GM19025 (cell line): ENCODE results near the gene ZBTB7C.

Experiments
- ATAC-seq: cut with Tn5 transposase; IDR thresholded peaks from one replicate; pipeline ENCODE4 v1.9.1; 2021; ENCODE audit warnings: mild to moderate bottlenecking, low read depth, moderate library complexity; ENCODE audit not compliant: unreplicated experiment

Gene ZBTB7C

DNA sequence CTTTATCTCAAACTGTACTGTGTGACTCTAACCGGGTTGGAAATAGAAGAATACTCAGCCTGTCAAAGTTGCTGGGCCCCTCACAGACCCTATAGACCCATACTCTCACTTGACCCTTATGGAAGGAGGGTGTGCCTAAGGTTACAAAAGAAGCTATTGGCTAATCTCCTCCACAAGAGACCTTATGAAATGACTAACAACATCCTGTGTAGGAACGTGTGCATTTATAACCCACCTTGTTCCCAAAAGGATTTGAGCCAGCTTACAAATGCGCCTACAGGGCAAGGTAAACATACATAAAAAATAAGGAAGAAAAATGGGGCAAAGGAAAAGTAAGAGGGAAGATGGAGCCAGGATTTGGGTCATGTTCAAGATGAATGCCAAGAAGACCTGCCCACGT is 253.3 kb downstream of the ZBTB7C start:
- no peak for ATAC-seq

DNA sequence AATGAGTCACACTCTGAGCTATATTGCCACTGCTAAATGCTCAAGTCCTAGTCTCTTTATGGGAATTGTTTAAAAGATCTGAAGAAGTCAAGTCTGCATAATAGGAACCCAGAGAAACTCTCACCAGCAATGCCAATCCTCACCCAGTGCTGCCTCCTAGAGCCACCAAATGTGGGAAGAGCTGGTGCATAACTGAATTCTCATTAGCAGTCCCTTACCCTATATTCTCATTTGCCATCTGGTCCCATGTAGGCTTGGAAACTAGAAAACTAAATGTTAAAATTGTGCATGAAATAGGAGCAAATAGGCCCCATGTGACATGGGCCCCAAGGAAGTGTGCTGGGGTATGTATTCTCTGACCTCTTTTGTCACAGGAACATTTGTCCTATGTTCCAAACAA is 254.4 kb downstream of the ZBTB7C start:
- ATAC-seq = no peak

DNA sequence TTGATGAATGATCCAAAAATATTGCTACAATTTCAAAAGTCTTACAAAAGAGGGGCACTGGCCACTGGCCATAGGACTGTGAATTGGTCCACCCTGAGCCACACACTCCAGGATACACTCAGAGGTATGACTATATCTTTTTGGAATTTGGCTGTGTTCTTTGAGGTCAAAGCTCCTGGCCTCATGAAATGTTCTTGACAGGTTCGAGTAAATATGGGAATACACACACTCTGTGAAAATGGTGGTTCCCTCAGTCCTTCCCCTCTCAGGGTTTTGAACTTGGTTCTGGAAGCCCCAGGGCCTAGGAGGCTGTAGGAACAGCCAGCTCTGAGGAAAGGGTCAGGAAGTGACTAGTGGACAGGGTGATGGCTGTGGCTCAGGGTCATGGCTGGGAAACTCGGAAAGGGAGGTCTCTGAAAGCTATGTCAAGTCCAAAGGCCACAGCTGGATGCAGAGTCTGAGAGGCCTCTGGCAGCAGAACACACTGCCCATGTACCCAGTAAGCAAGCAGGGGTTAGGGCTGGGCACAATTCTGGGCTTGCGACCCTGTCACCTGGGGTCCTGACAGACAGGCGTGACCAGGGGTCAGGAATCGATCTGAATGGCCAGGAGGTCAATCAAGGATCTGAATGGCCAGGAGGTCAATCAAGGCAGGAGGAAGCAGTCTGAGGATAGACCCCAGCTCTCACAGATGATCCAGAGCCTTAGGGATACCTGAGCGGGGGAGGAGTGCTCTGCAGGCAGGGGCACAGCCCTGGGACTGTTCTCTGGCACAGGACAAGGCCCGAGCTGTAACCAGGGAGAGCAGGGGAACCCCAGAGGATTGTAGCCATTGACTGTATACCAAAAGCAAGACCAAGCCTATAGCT is 255.3 kb downstream of the ZBTB7C start:
- no peak for ATAC-seq

DNA sequence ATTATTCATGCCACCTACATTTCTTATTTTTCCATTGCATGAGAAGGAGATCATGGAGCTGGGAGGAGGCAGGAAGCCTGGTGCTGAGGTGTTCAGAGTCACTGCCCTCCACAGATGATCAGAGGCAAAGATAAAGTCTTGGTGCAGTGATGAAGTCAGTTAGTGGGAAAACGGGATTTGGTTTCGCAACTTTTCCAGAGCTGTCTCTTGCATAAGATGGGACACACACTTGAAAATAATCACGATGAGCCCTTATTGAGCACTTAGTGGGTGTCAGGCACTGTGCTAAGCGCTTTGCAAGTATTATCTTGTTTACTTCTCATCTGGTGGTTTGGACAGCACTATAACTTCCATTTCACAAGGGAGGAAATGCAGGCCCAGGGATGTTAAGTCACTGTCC is 256.6 kb downstream of the ZBTB7C start:
- no peak for ATAC-seq

DNA sequence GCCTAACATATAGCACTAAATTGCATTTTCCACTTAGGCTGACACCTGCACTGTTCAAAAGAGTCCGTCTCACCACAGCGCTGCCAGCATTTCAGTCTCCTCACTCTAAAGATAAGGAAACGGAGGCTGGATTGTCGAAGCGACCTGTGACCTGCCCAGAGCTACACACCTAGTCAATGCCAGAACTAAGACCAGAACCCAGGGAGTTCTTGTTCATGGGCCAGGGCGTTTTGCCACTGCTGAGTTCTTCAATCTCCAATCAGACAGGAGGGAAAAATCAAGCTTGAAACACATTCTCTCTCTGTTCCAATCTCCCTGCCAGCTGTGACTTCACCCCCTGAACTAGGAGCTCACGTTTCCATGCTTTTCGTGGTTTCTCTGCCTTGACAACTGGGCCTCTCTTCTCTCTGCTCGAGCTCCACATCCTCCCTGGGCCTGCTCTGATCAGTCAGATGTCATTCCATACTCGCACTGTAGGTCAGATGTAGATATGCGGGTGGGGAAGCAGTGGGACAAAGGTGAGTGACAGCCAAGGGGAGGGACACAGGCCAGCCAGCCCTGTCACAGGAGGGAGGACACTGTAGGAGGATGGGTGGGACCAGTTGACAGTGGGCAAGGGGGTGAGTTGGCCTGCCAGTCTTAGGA is 257.6 kb downstream of the ZBTB7C start:
- ATAC-seq = no peak

DNA sequence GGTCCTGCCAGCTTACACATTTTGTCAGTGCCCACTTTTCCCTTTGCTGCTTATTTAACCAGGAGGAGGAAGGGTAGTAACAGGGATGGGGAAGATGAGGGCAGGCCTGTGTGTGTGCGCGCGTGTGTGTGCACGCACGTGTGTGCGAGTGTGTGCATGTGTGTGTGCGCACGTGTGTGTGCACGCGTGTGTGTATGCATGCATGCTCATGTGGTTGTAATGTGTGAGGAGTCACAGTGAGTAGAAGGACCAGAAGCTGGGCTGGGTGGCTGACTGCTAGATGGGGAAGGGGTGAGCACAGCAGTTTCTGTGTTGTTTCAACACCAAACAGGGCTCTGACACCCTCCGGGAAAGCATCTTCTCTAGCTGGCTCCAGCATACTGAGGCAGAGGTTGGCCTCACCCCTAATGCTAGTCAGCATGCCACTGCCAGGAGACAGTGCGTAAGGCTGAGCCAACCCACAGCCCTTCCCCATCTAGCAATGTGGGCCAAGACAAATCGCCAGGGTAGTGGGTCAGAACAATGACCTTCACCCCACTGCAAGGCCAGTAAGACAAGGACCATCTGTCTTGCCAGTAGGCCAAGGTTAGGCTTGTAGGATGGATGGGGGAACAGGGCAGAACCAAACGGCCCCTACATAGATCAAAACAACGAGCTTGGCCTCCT is 260.0 kb downstream of the ZBTB7C start:
- no peak for ATAC-seq

DNA sequence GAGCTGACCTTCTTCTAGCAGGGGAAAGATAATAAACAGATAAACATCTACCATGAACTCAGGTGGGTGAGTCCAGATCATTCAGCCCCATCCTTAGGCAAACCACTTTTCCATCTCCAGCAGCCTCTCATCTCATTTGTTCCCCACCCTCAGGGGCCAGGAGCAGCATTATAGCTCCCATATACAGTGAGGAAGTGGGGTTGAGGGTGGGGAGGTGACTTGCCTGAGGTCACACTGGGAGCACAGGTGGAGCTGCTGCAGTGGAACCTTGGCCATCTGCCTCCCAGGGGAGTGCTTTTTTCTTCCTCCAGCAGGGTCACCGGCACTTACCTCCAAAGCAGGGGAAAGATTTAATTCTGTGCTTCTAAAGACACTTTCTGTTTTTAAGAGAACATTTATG is 266.2 kb downstream of the ZBTB7C start:
- ATAC-seq = no peak

DNA sequence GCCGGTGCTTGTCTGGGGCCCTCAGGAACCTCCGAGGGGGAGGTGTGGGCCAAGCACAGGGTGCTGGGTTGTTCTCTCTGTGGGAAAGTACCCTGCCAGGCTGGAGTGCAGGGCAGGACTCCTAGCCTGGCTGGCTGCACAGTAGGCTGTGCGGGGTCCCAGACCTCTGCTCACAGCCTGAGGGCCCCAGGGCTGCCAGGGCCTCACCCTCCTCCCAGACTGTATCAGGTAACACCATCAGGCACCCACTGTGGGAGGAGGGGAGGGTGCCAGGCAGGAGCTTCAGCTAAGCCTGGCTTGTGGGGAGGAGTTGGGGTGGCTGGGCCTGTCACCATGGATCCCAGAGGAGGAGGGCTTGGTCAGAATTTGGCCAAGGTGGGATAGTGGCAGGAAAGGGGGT is 266.8 kb downstream of the ZBTB7C start:
- no peak for ATAC-seq

DNA sequence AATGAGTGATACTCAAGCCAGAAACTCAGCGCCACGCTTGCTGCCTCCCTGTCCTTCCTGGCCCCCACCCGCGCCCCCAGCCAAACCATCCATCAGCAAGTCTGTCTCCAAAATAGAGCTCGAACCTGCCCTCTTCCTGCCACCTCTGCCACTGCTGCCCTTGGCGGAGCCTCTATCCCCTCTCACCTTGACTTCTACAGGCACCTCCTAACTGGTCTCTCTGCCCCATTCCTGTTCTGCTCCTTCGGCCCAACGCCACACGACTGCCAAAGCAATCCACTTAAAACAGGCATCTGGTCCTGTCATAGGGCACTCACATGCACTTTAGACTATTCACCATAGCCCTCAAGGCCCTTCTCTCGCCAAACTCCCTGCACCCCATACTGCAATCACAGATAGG is 268.5 kb downstream of the ZBTB7C start:
- ATAC-seq = no peak

DNA sequence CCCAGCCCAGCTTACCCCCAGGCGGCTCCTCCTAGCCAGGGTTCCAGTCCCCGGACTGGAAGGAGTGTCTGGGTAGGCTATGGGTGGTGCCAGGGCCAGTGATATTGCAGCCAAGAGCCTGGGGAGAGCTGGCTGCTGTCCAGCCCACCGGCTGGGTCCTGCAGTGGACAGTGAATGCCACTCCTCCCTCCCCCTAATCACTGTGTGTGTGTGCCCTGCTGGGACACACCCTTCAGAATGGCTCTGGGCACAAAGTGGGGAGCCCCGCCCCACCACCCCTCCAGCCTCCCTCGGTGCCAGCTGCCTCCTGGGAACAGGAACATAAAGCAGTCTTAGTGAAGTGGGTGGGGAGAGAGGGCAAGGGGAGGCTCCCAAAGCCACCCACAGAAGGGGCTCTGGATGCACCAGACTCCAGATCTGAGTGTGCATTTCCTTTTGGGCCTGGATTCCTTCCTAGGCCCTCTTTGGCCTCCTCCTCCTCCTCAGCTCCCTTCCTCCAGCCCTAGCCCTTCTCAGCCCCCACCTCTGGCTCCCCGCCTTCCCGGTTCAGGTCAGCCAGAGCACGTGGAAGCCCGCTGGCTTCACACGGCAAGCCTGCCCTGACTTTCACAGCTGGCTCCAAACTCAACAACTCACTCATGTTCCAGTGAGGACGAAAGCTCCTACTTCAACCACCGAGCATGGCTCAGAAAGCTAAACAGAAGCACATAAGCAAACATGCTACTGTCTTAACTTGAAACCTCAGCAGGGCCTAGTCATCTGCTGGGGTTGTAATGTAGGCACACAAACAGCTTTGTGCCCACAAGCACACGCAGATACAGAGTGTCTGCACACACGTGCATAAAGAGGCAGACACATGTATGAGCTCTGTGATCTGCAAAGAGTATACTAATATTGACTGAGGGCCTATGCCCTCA is 269.5 kb downstream of the ZBTB7C start:
- no peak for ATAC-seq

DNA sequence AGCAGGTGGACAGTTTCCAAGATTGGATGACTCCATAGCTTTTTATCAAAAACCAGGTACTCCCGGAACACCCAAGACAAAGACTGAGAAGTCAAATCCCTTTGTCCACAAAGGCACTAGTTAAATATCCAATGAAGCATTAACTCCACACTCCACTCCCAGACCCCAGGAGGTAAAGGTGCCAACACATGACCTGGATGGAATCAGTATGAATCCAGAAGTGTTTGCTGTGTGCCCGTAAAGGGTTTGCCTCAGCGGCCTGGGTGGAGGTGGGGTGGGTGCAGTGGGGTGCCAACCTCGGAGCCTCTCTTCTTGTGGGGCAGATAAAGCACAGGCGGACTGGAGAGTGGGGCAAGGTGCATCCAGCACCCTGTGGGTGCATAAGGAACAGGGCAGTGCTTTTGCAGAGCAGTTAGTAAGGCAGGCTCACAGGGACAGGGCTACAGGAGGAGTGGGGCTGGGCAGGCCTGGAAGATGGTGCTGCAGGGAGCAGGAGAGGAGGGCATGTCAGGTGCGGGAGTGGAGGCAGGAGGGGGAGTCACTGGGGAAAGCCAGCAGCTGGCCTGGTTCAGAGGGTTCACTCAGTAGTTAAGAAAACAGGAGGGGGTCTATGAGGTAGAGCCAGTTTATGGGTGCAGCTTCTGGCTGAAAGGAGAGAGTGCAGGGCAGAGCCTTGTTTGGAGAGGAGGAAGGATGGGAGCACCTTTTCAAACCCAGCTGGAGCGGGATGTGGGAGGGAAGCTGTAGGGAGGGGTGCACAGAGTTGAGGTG is 270.3 kb downstream of the ZBTB7C start:
- no peak for ATAC-seq

DNA sequence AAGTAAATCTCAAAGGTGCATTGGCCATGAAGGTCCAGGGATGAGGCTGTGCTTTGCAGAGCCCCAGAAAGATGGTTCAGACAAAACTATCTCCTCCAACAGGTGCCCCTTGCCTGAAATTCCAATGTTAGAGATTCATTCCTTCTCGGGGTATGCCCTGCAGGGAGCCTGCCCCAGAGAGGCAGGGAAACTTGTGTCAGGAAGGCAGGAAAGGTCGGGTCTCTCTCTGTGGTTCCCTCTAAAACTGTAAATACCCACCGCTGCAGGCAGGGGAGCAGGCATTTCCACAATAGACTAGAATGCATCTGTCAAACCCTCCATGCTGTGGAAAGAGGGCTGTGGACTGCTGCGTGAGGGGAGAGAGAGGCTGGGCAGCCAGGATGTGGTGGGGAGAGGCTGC is 271.0 kb downstream of the ZBTB7C start:
- ATAC-seq = no peak

DNA sequence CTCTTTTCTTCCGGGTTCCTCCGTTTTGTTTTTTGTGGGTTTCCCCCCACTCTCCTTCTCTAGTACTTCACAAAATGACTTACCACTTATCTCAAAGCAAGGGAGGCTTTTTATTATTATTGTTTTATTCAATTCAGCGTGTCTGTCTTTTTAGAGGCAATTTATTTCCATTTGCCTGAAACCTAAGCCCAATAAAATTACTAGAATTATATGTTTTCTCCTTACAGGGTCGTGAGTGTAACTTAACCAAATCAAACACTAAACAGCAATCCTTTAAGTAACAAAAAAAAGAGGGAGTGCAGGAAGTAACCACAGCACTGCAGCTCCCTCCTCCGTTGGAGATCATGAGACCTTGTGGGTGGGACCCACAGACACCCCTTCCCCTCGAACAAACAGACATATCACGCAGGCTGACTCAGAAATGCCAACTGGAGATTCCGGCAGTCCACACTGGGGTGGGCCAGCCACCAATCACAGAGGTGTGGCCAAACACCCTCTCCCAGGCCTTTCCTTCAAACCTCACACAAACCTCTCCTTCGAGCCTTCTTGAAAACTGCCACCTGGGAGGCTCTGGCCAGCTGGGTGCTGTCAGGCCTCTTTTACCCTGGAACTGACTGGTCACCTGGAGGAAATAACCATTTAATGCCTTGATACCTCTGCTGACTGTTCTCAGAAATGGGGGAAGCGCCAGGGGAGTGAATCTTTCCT is 271.7 kb downstream of the ZBTB7C start:
- ATAC-seq = no peak

DNA sequence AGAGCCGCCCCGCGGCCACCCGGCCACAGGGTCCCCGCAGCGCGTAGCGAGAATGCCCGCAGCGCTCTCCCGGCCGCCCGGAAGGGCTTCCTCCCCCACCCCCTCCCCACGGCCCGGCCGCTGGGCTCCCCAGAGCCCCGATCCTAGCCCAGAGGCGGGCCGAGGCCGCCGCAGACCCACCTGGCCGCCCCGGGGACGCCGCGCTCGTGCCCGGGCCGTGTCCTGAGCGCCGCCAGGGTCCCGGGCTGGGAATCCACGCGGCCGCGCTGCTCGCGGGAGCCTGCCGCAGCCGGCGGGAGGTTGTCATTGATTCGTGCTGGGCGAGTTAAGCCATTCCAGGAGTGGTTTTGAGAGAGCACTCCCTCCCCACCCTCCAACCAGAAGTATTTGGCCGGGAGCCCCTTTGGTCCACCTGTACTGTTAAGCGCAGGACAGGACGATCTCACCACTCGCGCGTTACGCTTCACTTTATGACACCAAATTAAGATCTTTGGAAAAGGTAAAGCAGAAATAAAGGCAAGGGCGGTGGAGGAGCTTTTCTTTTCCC is 272.3 kb downstream of the ZBTB7C start:
- no peak for ATAC-seq

DNA sequence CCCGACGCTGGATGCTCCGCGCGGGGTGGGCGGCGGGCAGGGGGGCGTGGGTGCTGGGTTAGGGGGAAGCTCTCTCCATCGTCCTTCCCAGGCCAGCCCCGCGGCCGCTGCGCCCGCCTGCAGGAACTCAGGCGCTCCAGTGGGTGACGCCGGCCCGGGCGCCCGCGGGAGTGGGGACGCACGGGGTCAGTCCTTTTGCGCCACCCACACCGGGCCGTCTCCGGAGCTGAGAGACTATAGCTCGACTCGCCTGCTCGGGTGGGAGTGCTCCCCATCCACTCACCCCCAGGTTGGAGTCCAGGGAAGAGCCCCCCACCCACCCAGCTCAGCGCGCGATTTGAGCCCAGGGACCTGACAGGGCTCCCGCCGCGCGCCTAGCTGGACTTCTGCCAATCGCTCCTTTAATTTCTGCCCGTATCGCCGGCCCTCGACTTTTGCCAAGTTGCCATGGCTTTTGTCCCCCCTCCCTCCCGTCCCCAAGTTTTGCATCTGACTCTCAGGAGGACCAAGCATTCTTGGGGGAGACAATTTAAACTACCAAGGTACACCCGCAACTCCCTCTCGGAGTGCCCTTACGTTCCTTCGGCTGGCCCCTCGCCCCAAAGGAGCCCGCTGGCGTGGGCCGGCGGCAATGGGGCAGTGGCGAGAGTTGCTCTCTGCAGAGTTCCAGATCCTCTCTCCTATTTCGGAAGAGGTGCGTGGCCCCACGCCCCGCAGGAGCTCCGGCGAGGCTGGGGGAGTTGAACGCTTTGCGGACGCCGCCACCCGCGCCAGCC is 272.9 kb downstream of the ZBTB7C start:
- no peak for ATAC-seq

DNA sequence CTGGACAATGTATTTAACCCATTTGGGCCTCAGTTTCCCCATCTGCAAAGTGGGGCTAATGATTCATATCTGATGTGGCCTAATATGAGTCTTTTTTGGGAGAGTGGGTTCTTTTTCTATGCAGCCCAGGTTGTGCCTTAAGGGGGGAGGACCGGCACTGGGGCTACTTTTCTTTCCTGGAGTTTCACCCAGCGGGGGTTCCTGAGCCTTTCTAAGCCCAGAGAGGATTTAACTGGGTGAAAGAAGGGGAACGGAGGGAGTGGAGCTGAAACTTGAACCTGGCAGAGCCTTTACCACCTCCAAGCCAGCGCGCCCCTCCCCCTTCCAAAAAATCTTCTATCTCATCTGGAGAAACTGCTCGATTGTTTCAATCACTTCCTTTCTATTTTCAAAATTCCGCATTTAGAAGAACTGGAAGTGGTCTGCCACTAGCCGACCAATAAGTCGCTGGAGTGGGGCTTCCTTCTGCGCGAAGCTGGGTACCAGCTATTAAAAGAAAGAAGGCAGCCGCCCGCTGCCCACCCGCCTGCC is 273.7 kb downstream of the ZBTB7C start:
- no peak for ATAC-seq

DNA sequence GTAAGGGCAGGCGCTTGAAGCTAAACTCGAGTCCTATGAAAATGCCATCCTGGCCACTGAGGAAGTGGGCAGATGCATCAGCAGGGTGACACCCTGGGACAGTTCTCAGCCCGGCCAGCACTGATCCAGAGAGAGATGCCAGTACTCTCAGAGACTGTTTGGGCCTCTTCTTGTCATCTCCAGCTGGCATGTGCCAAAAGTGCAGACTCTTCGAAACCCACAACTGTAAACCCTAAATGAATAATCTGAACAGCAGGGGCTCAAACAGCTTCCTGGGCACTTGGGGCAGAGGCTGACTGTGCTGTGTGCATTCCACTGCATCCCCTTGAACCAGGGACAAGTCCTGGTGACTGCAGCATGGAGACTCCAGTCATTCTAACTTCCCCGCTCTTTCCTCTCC is 274.6 kb downstream of the ZBTB7C start:
- ATAC-seq = no peak

DNA sequence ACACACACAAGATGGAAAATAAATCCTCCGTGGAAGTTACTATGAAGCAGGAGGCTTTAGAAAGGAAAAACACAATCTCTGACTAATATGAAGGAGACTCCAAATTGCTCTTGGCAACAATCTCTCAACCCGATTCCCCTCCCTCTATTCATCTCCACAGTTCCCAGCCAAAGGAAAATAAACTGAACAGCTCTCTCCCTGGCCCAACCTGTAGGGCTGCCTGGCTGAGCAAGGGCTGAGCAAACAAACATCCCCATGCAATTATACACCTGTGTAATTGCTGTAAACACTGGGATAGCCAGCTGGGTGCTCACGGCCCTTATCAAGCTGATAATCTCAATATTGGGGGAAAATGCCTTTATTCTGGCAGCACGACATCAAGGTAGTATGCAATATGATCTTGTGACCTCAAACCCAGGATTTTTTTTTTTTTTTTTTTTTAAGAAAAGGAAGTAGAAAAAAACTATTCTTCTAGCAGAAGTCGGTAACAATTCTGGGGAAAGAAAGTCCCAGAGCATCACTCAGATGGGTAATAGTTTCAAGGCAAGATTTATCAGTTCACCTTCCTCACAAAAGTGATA is 275.4 kb downstream of the ZBTB7C start:
- no peak for ATAC-seq
